ENCODE results near the gene CPED1.

DNA sequence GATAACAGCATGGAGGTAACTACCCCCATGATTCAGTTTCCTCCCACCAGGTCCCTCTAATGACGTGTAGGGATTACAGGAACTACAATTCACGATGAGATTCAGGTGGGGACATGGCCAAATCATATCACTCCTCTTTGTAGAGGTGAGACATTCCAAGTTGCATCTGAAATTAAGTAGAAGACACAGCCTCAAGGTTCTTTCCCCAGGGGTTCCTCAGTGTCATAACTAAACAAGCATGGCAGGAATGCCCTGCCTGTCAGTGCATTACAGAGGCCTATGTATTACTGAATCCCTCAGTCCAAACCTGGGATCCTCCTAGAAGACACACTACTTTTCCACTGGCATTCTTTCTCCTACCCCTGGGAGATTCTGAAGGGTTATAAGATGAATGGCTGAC lies 297.7 kb downstream of the CPED1 start:
- TF ChIP-seq TAF1 (IDR thresholded peaks at IDR 0.05; ENCODE audit: borderline replicate concordance, insufficient read depth, low read length) (no peak), POLR2AphosphoS5 (IDR thresholded peaks at IDR 0.05; ENCODE audit: low read depth, low read length) (no peak), SIN3A (IDR thresholded peaks at IDR 0.05; ENCODE audit: borderline replicate concordance, insufficient read depth, low read length) (no peak), FOXP2 (optimal IDR thresholded peaks at IDR 0.05; ENCODE audit: borderline replicate concordance, extremely low read depth, extremely low read length, insufficient read depth) (no peak)
- TF ChIP-seq, protein P1, sequence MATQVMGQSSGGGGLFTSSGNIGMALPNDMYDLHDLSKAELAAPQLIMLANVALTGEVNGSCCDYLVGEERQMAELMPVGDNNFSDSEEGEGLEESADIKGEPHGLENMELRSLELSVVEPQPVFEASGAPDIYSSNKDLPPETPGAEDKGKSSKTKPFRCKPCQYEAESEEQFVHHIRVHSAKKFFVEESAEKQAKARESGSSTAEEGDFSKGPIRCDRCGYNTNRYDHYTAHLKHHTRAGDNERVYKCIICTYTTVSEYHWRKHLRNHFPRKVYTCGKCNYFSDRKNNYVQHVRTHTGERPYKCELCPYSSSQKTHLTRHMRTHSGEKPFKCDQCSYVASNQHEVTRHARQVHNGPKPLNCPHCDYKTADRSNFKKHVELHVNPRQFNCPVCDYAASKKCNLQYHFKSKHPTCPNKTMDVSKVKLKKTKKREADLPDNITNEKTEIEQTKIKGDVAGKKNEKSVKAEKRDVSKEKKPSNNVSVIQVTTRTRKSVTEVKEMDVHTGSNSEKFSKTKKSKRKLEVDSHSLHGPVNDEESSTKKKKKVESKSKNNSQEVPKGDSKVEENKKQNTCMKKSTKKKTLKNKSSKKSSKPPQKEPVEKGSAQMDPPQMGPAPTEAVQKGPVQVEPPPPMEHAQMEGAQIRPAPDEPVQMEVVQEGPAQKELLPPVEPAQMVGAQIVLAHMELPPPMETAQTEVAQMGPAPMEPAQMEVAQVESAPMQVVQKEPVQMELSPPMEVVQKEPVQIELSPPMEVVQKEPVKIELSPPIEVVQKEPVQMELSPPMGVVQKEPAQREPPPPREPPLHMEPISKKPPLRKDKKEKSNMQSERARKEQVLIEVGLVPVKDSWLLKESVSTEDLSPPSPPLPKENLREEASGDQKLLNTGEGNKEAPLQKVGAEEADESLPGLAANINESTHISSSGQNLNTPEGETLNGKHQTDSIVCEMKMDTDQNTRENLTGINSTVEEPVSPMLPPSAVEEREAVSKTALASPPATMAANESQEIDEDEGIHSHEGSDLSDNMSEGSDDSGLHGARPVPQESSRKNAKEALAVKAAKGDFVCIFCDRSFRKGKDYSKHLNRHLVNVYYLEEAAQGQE (IDR thresholded peaks at IDR 0.05; ENCODE audit: insufficient read depth in 1 of 2, low read depth in 2 of 2, low read length in 2 of 2): no peak
